CD4-positive, alpha-beta T cell treated with Interleukin-2 at 100 ng/mL for 4 hours (primary cell): ENCODE measurements around the gene SRGAP2.
"Not testable (repeated sequence)": the region's sequence is repeated elsewhere in the genome, so short reads cannot be mapped to it uniquely, and the experiment has no call there.

Source experiments
- DNase-seq: peaks from one replicate; pipeline ENCODE4 v3.0.0-alpha.2; 2020; ENCODE audit warnings: low spot score

Gene SRGAP2

DNA sequence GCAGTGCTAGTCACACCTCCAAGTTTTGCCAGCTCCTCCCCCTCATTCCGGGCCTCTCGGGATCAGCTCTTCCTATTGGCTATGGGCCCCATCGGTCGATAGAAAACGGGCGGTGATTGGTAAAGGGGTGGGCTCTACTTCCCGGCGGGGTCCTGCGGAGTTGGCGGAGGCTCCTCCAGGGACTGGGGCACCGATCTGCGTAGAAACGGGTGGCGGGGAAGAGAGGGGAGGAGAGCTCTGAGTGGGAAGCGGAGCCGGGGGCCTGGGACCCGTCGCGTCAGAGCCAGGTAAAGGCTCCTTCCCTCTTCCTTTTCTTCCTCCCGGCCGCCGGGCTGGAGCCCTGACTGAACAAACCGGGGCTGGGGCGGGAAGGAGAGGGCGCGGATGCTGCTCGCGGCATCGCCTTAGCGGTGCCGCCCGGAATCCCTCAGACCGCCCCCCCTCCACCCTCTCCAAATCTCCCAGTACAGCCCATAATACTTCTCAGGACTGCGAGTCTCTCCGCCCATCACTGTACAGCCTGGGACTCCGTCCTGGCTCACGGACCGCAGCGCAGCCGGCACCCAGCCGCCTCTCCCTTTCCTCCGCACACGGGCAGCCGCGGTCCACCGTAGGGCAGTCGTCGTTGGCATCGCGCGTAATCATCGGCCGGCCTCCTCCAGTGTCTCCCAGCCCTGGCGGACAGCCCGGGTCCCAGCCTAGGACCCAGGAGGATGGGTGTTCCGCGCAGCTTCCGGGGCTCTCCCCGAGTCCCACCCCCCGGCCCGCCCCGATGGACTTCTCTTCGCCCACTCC lies at the start of gene SRGAP2:
Gene SRGAP2, plus strand, starts transcription at position 178 of the 795 bp plus-strand sequence. CDS start 2,430 bp downstream, outside the sequence.
- DNase-seq, result peak; percentile 44

DNA sequence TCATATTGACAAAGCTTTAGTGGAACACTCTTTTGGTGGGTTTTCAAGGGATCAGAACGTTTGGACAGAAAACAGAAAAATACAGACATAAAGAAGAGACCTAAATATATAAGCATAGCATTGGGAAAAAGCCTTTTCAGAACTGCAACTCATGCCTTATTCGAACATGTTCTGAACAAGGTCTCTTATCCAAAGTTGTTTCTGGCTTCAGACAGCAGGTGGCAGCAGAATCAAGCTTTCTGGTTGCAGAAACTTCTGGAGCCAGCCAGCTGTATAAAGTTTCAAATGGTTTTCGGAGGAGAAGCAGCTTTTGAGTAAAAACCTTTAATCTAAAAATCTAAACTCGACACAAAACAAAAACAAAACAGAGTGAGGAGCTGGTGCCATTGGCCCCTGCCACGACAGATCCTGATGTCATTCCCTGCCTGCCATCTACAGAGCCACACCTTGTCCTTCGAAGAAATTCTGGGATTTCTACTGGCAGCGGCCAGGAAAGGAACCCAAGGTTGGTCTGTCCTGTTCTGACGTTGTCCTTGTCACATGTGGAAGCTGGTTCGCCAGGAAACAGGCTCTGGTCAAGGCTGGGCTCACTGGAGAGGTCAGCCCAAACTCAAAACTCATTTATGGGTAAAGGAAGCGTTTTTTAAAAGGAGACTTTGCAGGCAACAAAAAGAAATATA lies 35.9 kb upstream of the SRGAP2 start:
- peak; percentile 8 for DNase-seq

DNA sequence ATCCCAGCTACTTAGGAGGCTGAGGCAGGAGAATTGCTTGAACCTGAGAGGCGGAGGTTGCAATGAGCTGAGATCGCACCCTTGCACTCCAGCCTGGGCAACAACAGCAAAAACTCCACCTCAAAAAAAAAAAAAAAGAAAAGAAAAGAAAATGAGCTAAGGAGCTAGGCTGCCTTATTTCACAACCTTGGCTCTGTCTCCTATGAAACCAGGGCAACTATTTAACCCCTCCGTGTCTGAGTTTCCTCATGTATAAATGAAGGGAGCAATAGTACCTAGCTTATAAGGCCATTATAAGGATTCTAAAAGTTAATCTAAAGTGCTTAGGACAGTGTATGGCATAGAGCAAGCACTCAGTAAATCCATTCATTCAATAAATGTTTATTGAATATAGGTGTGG lies 33.5 kb upstream of the SRGAP2 start:
- DNase-seq, result not testable (repeated sequence)

DNA sequence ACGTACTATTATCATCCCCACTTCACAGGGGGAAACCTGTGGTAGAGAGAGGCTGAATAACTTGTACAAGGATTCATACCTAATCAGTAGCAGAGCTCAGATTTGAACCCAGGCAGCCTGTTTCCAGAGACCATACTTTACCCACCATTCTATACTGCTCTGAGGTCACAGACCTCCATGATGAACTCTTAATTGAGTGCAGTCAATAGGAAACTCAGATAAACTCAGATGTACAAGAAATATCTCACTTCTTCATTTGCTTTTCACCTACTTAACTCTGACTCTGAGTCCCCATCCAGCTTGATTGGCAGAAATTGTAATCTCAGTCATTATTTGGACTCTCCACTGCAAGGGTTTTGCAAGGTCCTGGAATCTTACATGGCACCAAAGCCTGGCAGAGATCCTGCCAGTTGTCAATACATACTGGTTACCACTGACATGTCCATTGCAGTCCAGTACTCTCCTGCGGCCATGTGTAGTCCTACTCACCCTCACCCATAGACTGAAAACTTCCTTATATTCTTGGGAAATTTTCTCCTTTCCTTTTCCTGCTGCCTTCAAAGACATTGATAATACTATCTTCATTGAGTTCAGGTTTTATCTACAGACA lies 30.1 kb upstream of the SRGAP2 start:
- DNase-seq, result not testable (repeated sequence)

DNA sequence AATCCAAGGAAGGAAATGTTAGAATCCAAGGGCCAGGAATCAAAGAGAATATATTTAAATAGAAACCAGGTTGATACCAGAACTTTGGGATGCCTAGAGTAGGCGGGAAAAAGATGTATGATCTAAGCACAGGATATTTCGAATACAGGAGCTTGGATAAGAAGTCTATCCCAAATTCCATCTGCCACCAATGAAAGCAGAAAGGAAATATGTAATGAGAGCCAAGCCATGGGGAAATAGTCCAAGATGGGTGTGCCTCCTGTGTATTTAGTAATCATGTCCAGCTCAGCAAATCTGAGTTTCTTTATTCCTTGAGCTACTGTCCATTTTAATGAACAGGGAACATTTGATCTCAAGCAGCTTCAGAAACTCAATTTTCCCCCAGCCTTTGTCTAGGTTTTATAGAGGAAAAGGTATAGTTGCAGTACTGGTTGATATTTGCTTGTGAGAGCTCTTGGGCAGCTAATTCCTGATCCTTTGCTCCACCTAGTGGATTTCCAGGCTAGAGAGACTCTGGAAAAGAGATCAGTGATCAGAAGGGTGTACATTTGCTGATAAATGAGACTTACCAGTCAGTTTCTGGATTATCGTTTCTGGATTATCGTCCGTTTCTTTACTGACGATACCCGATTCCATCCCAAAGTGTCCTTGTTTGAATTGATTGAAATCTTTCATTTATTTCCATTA lies 29.0 kb upstream of the SRGAP2 start:
- DNase-seq, result not testable (repeated sequence)

DNA sequence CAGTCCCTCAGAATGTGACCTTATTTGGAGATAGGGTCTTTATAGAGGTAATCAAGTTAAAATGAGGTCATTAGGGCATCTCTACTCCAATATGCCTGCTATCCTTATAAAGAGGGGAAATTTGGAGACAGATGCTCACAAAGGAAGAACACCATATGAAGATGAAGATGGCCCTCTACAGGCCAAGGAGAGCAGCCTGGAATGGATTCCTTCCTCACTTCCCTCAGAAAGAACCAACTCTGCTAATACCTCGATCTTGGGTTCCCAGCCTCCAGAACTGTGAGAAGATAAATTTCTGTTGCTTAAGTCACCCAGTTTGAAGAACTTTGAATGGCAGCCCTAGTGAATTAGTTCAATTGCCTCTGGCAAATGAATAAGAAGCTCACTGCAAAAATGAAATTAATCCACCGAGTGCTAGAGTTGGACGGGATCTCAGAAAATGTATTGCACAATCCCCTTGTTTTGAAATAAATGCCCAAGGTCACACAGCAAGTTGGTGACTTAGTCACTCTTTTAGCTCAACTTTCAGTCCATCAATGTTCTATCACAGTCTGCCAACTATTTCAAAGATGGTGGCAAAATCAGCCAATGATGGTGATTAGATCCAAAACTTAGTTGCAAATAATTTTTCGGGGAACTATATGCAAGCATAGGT lies 27.8 kb upstream of the SRGAP2 start:
- not testable (repeated sequence) for DNase-seq

DNA sequence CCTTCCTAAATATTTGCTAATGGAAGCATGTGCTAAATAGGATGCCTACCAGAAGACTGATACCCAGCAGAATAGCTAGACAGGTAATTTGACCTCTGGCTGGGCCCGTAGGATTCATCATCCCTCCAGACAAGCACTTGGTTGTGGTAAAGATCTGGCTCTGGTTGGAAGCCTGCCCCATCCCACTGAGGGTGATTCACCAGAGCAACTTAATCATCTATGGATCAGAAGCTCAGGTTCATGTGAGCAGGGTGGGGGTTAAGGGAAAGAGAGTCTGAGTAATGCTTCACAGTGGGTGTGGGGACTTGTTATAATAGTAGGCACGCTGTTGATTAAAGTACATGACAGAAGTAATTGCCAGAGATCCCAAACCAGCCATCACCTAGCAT lies 27.2 kb upstream of the SRGAP2 start:
- not testable (repeated sequence) for DNase-seq

DNA sequence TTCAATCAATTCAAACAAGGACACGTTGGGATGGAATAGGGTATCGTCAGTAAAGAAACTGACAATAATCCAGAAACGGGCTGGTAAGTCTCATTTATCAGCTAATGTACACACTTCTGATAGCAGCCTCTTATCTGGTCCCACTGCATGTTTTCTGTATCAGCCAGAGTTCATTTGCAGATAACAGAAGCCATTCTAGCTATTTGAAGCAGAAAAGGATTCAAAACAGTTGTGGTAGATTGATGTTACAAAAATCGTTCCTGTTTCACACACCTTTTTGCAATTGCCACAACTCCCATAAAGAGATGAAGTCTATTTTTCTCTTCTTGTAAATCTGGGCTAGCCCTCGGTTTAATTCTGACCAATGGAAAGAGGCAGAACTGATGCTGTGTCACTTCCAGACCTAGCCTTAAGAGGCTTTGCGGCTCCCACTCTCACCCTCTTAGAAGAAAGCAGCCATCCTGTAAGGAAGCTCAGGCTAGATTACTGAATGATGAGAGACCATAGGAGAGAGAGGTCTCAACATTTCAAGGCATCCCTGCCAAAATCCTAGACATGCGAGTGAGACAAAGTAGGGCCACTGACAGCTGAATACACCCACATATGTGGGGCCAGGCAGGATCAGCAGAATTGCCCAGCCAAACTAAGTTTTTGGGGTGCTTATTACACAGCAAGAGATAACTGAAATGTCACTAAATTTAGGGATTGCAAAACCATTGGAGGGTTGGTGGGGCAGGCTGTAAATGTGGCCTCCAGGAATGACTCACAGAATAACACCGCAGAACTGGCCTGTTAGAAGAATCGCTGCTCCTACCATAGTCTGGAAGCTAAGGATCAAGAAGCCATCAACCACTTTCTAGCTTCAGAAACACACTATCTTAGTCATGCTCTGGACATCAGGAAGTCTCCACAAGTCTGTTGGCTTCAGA lies 25.0 kb upstream of the SRGAP2 start:
- DNase-seq, result not testable (repeated sequence)

DNA sequence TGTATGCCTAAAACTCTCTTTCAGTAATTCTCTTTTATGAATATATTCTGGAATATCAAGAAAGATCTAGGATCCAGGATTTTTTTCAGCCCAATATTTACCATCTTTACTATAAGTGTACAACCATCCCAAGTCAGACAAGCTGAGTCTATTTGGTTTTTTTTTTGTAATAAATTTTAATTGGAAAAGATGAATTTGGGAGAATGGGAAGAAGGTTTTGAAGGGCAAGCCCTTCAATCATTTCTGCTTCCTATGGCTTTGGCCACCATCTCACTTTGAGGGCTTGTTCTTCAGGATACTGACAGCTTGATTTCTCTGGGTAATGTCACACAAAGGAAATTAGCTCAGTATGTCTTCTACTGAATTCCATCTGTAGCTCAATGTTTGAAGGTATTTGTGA lies 23.7 kb upstream of the SRGAP2 start:
- DNase-seq, result not testable (repeated sequence)

DNA sequence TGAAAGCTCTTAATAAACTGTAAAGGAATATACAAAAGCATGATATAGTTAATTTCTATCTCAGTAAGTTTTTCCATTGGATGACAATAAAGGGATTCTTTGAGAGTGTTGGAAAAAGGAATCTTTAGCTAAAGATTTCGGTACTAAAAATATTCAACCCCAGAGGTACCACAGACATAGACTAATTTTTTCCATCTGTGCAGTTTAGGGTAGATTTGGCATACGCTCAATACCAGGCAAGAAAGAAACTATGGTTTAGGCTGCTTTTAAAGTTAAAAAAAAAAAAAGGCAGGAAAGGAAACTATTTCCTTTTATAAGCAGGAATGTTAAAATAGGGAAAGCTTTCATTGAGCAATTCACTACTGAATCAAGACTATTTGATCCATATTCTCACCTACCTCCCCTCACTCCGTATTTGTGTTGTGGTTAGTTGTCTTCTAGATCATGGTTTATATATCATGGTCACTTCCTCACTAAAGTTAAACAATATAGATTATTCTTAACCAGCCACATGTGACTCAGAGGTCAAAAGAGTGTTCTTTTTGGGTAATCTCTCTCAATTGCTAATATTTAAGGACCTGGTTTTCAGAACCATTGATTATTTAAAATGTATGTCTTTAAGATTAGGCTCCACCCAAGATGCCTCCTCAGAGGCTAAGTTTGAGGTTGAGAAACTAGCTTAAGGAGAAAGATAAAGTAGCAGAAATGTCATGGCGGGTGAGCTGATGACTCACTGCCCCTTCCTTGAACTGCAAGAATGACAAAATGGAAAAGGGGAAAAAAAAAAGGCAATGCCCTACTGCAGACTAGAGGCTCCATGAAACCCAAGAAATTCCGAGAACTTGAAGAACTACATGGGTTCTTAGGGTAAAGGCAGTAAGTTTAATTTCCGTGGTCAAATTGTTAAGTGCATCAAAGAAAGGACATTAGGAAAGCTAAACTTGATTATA lies 20.7 kb upstream of the SRGAP2 start:
- DNase-seq, result not testable (repeated sequence)

DNA sequence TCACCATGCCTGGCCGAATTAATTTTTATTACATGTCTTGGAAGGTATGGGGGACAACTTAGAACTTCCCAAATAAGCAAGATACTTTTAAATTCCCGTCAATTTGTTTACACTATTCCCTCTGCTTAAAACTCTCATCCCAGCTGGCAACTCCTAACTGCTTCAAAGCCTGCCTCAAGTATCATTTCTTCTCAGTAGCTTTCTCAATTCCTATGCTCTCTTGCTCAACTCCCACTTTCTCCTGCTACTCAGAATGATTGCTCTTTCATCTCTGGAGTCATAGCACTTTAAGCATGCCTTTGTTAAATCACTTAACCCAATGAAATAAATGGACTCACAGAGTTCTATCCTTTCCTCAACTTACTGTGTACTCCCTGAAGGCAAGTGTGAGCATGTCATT lies 19.6 kb upstream of the SRGAP2 start:
- DNase-seq, result not testable (repeated sequence)

DNA sequence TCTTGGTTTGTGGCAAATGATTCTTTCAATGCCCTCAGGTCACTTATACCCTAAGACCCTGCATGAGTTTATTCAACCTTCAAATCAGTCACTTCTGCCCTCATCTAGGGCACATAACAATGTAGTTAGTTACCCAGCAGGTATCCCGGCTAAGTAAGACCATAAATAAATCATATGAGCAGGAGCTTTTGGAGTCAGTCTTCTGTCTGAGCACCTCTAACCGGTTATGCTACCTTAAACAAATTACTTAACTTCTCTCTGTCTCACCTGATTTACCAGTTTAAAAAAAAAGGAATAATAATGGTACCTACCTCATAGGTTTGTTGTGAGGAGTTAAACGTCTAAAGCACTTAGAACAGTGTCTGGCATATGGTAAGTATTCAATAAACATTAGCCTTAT lies 17.6 kb upstream of the SRGAP2 start:
- not testable (repeated sequence) for DNase-seq

DNA sequence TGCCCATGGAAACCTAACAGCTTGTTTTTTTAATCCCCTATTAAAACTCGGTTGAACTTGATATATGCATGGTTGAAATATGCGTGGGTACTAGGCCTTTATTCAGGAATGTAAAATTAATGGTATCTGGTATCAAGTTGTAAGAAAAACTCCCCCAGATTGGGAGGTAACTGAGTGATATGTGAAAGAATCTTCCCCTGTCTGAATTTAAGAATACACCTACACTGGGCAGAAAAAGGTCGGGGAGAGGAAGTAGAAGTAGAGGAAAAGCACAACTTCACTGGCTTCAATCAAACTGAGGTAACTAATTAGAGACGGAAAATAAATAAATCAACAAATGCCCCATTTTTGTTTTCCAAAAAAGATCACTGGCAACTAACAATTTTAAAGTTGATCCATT lies 16.5 kb upstream of the SRGAP2 start:
- not testable (repeated sequence) for DNase-seq

DNA sequence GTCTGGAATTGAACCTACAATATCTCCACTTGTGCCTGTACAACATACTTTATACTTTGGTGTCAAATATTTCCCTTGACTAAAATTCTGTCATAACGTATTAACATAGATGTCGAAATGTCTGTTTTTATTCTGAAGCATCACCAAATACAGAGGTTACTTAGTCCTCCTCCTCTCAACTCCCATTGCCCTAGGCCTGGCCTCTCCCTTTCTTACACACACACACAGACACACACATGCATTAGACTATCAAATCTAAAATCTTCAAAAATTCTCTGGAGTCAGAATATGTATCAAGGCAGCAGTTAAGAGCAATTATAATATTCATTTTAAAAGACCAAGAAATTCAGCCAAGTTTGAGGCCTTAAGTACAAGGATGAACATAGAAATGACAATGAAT lies 8.2 kb upstream of the SRGAP2 start:
- DNase-seq, result not testable (repeated sequence)

DNA sequence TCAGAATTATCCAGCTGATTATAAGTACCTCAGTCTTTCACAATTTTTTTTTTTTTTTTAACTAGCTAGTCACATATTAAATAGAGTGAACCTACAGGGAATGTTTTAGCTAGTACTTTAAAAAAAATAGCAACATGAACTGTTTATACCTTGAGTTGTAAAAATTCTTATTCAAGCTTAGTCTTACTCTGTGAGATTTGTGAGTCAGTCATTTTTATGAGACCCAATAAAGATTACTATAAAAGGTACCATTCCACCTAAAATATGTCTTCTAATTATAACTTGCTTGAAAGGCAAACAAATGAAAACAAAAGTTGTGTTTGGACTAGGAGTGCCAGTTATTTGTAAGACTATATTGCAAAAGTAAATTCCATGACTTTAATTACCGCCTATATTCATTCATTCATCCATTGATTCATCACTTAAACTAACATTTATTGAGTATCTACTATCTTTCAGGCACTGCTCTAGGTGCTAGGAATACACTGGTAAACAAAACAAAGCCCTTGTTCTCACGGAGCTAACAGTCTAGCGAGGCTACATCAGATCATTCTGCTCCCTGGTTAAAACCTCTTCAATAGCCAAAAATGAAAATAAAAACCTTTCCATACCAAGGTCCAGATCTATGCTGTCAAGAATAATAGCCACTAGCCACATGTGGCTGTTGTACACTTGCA lies 6.5 kb upstream of the SRGAP2 start:
- DNase-seq, result not testable (repeated sequence)

DNA sequence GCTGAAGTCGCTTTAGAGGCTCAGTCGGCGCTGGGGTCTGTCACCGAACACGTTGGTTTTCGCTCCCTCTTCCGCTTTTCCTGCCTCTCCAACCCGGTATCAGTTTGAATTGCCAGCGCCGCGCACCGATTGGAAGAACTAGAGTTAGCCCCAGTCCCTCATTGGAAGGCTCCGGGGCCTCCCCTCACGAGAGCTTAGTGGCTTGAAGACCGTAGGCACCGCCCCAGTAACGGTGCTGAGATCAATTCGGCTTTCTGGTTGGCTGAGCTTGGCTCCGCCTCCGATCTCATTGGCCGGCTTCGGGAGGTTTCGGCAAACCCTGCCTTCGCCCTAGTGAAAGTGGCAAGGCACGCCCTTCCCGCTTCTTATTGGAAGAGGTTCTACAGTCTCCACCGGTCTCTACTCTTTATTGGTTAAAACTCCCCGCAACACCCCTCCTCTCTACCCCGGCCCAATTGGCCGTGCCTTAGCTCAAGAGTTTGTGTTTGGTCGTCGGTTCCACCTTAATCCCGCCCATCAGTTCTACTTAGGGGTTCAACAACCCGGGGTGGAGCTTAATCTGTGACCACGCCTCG lies 465 bp upstream of the SRGAP2 start, which contains the start of gene FAM72A:
Gene FAM72A, minus strand, starts transcription at position 51 of the 575 bp plus-strand sequence. CDS start 814 bp downstream, outside the sequence.
- DNase-seq, result peak; percentile 99

DNA sequence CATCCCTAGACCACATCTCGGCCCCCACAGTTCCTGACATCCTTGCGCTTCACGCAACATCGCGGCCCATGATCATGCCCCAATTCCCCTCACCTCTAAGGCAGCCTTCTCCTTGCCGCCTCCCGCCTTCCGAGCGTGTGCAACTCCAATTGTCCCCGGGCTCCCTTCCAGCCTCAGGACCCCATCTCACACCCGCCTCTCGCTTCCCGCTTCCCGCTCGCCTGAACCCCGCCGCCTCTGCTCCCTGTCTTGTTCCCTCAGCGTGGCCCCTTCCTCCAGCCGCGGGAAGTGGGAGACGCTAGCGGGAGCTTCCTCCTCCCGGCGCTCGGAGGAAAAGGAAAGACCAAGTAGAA lies 794 bp downstream of the SRGAP2 start:
- DNase-seq, result not testable (repeated sequence)

DNA sequence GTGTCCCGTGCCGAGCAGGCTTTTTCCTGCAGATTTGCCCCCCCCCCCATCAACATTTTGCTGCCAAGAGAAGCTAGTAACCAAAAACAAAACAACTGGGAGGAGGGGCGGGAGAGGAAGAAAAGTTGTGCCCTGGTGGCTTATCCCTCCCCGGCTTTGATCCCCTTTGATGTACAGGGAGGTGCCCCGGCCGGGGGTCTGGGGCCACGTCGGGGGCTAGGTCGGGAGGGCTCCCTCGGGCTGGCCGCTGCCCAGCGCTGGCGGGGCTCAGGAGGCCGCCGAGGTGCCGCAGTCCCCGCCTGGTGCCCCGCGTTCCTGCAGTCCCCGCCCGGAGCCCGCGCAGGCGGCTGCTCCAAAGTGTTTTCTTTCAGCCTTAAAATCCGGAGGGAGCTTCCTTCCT lies 1.5 kb downstream of the SRGAP2 start:
- not testable (repeated sequence) for DNase-seq
